ENCODE data around the gene ZCCHC24. TPM values are rescaled to one million over a fixed set of nuclear protein-coding genes. Genes with fewer than 3 reads are reported as not detected.

The ZCCHC24 gene
- total and polyA plus RNA-seq, 2 donors (not counting 3 experiments of a cell fraction or from before 2014, with no cell fraction given), result 5.2 to 8.4 TPM

- Histone ChIP-seq H2AFZ (ENCODE audit: low read depth, low read length) (no peak overlapping the region), H3K9ac (replicated peaks; ENCODE audit: extremely low read depth, insufficient read depth, low read length) (no peak overlapping the region), H3K27ac (ENCODE audit: insufficient read depth, low read depth, low read length) (no peak overlapping the region), H3K9me3 (replicated peaks; ENCODE audit: control insufficient read depth, insufficient read depth, low read length) (no peaks in the 10 kb centered on the region), H3K4me3 (replicated peaks in 1 of 3; ENCODE audit: insufficient read depth in 1 of 3, low read depth in 1 of 3, low read length in 3 of 3) (no peak overlapping the region), H3K4me2 (ENCODE audit: insufficient read depth, low read length) (no peak overlapping the region), H3K4me1 (ENCODE audit: control insufficient read depth, extremely low read depth, insufficient read depth, low read length) (peaks cover 12% of the 10 kb centered on the region), H3K36me3 (ENCODE audit: control insufficient read depth in 2 of 2, extremely low read depth in 1 of 2, insufficient read depth in 2 of 2, low read length in 2 of 2) (no peaks in the 10 kb centered on the region), H3K27me3 (ENCODE audit: control insufficient read depth in 2 of 2, insufficient read depth in 2 of 2, low read length in 2 of 2) (no peaks in the 10 kb centered on the region), H3K9me1 (replicated peaks; ENCODE audit: control insufficient read depth, extremely low read depth, insufficient read depth, low read length) (no peaks in the 10 kb centered on the region), H3K79me2 (ENCODE audit: control insufficient read depth, insufficient read depth, low read length) (no peaks in the 10 kb centered on the region), H4K20me1 (replicated peaks; ENCODE audit: control insufficient read depth, extremely low read depth, insufficient read depth, low read length) (no peaks in the 10 kb centered on the region)
- TF ChIP-seq, protein P1, sequence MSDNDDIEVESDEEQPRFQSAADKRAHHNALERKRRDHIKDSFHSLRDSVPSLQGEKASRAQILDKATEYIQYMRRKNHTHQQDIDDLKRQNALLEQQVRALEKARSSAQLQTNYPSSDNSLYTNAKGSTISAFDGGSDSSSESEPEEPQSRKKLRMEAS (IDR thresholded peaks at IDR 0.05; ENCODE audit: insufficient read depth, insufficient read length), result no peak
- TF ChIP-seq FOS (IDR thresholded peaks at IDR 0.05; ENCODE audit: borderline replicate concordance, insufficient read depth, low read length), result no peak
- TF ChIP-seq JUN (IDR thresholded peaks at IDR 0.05; ENCODE audit: borderline replicate concordance, insufficient read depth, insufficient read length, low read depth), result no peak
- TF ChIP-seq MYC (IDR thresholded peaks at IDR 0.05; ENCODE audit: low read depth, low read length), result no peak
- no peak for TF ChIP-seq POLR2AphosphoS5 (IDR thresholded peaks at IDR 0.05; ENCODE audit: insufficient read depth, low read depth, low read length)
- TF ChIP-seq GATA2 (IDR thresholded peaks at IDR 0.05; ENCODE audit: insufficient read depth, insufficient read length, low read depth, low read length), result no peak
- no peak for TF ChIP-seq POLR2A (IDR thresholded peaks at IDR 0.05; ENCODE audit: low read depth, low read length)
- TF ChIP-seq EZH2 (IDR thresholded peaks at IDR 0.05; ENCODE audit: borderline replicate concordance, low read depth, low read length, severe bottlenecking), result no peak
- TF ChIP-seq CTCF (IDR thresholded peaks at IDR 0.05; ENCODE audit: extremely low read depth in 1 of 2, insufficient read depth in 1 of 2, low read depth in 1 of 2, low read length in 2 of 2), result no peak
- no TSS peak for BruUV-seq (replicated peaks)
- ChIA-PET POLR2A (no interaction called here), CTCF (interaction anchor here (1.2 kb wide), 1 partner anchor 22 kb away, joined by 9 read pairs; no protein-coding TSS in a partner anchor)
- dilution Hi-C loops (cut with MboI; ENCODE audit: extremely low pct_ligation_motif_present, low sequenced_read_pairs), result no loop called here
- intact Hi-C loops (cut with micrococcal nuclease), result no loop called here
- FAIRE-seq (no peak), DNase-seq (ENCODE audit: low read depth, low spot score) (no peak)
Measured at GRCh38 chr10:79396520-79396919, 48.9 kb downstream of the ZCCHC24 start.

Measured in endothelial cell of umbilical vein (primary cell).